Glutamatergic neuron (in vitro differentiated cells): ENCODE results near the gene LSMEM2. TPM values are rescaled to one million over a fixed set of nuclear protein-coding genes. Genes with fewer than 3 reads are reported as not detected.

Source experiments
- DNase-seq: peaks from one replicate; pipeline ENCODE4 v3.0.0; 2022
- H3K27ac Mint-ChIP-seq: one replicate; pipeline ENCODE4 v1.8.0; 2020; ENCODE audit warnings: mild to moderate bottlenecking, mixed read lengths, inconsistent platforms; ENCODE audit not compliant: unreplicated experiment
- H3K27me3 Mint-ChIP-seq: one replicate; pipeline ENCODE4 v1.8.0; 2020; ENCODE audit warnings: mild to moderate bottlenecking, moderate library complexity, mixed read lengths, inconsistent platforms; ENCODE audit not compliant: unreplicated experiment
- H3K36me3 Mint-ChIP-seq: one replicate; pipeline ENCODE4 v1.8.0; 2020; ENCODE audit warnings: mild to moderate bottlenecking, mixed read lengths, inconsistent platforms; ENCODE audit not compliant: unreplicated experiment
- H3K4me1 Mint-ChIP-seq: one replicate; pipeline ENCODE4 v1.8.0; 2020; ENCODE audit warnings: mild to moderate bottlenecking, low read depth, mixed read lengths, inconsistent platforms; ENCODE audit not compliant: unreplicated experiment
- H3K4me3 Mint-ChIP-seq: one replicate; pipeline ENCODE4 v1.8.0; 2020; ENCODE audit warnings: mild to moderate bottlenecking, mixed read lengths, inconsistent platforms; ENCODE audit not compliant: unreplicated experiment
- H3K9me3 Mint-ChIP-seq: one replicate; pipeline ENCODE4 v1.8.0; 2020; ENCODE audit warnings: mild to moderate bottlenecking, moderate library complexity, mixed read lengths, inconsistent platforms; ENCODE audit not compliant: unreplicated experiment
- total RNA-seq: library from RNA; stranded (reverse); fragmentation: NEBNext Ultra II Directional; extraction: Animal tissue kit (Norgen Biotek cat#: 25700); gene quantifications from one replicate; pipeline ENCODE4 v1.2.1, GENCODE V29; 2021; ENCODE audit not compliant: unreplicated experiment
- TF ChIP-seq, protein P1 (sequence below): fragments of 200-600 bp; sonication (generic); IDR thresholded peaks from one replicate; pipeline ENCODE4 v1.5.0; 2021; ENCODE audit not compliant: partially characterized antibody, unreplicated experiment

The LSMEM2 gene
- total RNA-seq, 1 donor from 2014 or later = not detected

DNA sequence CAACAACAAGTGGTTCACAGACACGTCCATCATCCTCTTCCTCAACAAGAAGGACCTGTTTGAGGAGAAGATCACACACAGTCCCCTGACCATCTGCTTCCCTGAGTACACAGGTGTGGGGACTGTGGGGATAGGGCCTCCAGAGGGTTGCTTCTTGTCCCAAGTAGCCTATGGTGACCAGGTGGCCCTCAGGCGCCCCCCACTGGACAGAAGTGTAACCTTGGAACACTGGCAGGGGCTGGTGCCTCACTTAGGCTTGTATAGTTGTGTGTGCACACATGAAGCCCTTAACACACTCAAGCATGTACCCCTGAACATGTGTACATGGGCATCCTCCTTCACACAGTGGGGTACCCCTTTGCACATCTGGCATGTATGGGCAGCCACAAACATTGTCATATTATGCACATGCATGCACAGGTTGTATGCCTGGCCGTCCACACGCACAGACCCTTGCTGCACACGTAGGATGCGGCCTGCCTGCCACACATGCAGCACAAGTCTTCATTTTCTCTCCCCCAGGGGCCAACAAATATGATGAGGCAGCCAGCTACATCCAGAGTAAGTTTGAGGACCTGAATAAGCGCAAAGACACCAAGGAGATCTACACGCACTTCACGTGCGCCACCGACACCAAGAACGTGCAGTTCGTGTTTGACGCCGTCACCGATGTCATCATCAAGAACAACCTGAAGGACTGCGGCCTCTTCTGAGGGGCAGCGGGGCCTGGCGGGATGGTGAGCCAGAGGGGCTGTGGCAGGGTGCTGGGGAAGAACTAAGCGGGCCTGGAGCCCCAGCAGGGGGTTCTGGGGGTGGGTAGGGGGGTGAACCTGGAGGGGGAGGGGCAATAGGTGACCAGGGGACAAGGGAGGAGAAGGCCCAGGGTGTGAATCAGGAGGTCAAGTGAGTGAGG is 21.7 kb upstream of the LSMEM2 start:
- peak overlapping the region; percentile 84 for H3K27ac Mint-ChIP-seq
- DNase-seq = peak; percentile 75

DNA sequence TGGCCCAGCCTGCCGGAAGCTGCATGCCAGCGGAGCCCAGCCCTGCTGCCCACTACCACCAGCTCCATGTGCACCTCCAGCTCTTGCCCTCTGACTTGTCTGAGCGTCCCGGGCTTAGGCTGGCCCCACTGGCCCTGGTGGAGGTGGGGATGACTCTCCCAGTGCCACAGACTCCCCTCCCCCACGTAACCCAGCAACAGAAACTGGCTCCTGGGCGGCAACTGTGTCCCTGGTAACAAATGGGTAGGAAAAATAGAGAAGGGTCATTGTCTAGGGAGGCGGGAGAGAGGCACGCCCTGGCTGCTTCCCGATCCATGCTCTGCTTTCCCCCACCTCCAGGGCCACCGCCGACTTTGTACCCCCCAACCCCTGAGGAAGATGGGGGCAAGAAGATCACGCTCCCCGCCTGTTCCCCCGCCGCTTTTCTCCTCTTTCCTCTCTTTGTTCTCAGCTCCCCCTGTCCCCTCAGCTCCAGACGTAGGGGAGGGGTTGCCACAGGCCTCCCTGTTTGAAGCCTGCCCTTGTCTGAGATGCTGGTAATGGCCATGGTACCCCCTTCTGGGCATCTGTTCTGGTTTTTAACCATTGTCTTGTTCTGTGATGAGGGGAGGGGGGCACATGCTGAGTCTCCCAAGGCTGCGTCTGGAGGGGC is 20.7 kb upstream of the LSMEM2 start:
- H3K9me3 Mint-ChIP-seq = peaks cover 14% of the 10 kb centered on the region
- peak overlapping the region; percentile 96 for H3K27ac Mint-ChIP-seq
- DNase-seq = no peak
- H3K4me1 Mint-ChIP-seq = peaks cover 12% of the 10 kb centered on the region
- TF ChIP-seq, protein P1, sequence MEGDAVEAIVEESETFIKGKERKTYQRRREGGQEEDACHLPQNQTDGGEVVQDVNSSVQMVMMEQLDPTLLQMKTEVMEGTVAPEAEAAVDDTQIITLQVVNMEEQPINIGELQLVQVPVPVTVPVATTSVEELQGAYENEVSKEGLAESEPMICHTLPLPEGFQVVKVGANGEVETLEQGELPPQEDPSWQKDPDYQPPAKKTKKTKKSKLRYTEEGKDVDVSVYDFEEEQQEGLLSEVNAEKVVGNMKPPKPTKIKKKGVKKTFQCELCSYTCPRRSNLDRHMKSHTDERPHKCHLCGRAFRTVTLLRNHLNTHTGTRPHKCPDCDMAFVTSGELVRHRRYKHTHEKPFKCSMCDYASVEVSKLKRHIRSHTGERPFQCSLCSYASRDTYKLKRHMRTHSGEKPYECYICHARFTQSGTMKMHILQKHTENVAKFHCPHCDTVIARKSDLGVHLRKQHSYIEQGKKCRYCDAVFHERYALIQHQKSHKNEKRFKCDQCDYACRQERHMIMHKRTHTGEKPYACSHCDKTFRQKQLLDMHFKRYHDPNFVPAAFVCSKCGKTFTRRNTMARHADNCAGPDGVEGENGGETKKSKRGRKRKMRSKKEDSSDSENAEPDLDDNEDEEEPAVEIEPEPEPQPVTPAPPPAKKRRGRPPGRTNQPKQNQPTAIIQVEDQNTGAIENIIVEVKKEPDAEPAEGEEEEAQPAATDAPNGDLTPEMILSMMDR = no peak
- no peaks in the 10 kb centered on the region for H3K36me3 Mint-ChIP-seq
- no peak overlapping the region for H3K4me3 Mint-ChIP-seq
- peaks cover 20% of the 10 kb centered on the region for H3K27me3 Mint-ChIP-seq

More for the DNA sequence above, 21.7 kb upstream of the LSMEM2 start:
- H3K36me3 Mint-ChIP-seq = no peaks in the 10 kb centered on the region
- peaks cover 15% of the 10 kb centered on the region for H3K27me3 Mint-ChIP-seq
- peaks cover 11% of the 10 kb centered on the region for H3K9me3 Mint-ChIP-seq
- TF ChIP-seq, protein P1 = peak; percentile 57
- peaks cover 12% of the 10 kb centered on the region for H3K4me1 Mint-ChIP-seq
- peak overlapping the region; percentile 6 for H3K4me3 Mint-ChIP-seq

DNA sequence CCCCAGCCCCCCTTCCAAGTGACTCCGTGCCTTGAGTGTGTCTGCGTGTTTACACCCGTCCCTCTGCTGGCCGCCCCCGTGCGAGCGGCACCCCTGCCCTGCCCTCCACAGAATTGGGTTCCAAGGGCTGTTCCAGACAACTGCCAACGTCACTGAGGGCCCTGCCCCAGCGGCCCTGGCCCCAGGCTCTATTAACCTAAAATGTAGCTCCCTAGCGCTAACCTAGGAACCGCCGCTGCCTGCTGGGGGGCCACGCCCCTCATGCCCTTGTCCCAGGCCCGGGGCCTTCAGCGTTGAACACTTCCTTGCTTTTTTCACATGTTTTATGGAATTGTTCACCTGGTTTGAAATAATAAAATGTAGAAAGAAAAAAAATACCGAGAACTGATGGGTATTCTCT is 19.9 kb upstream of the LSMEM2 start:
- peaks cover 16% of the 10 kb centered on the region for H3K27me3 Mint-ChIP-seq
- peak overlapping the region; percentile 96 for H3K27ac Mint-ChIP-seq

GRCh38 chr3:50259432-50260026 is 19.4 kb upstream of the LSMEM2 start:
- TF ChIP-seq, protein P1 = no peak
- peak overlapping the region; percentile 96 for H3K27ac Mint-ChIP-seq
- H3K9me3 Mint-ChIP-seq = peaks cover 14% of the 10 kb centered on the region
- DNase-seq = no peak
- no peaks in the 10 kb centered on the region for H3K36me3 Mint-ChIP-seq
- H3K27me3 Mint-ChIP-seq = peaks cover 17% of the 10 kb centered on the region
- peaks cover 10% of the 10 kb centered on the region for H3K4me1 Mint-ChIP-seq
- peak overlapping the region; percentile 71 for H3K4me3 Mint-ChIP-seq

More for the DNA sequence above, 19.9 kb upstream of the LSMEM2 start:
- Mint-ChIP-seq H3K4me1 (peaks cover 10% of the 10 kb centered on the region), H3K36me3 (no peaks in the 10 kb centered on the region), H3K9me3 (peaks cover 14% of the 10 kb centered on the region), H3K4me3 (no peak overlapping the region)
- no peak for DNase-seq
- TF ChIP-seq, protein P1 = no peak
